SH-SY5Y (cell line): ENCODE results near the gene PPP2R2D.

Source experiments
- GATA2 ChIP-seq: IDR thresholded peaks from 2 replicates; pipeline ENCODE4 v1.6.1; 2011; ENCODE audit warnings: mild to moderate bottlenecking, low read depth, low read length
- GATA3 ChIP-seq: IDR thresholded peaks from 2 replicates; pipeline ENCODE4 v1.6.1; 2011; ENCODE audit warnings: low read depth, mild to moderate bottlenecking, low read length, moderate library complexity

DNA sequence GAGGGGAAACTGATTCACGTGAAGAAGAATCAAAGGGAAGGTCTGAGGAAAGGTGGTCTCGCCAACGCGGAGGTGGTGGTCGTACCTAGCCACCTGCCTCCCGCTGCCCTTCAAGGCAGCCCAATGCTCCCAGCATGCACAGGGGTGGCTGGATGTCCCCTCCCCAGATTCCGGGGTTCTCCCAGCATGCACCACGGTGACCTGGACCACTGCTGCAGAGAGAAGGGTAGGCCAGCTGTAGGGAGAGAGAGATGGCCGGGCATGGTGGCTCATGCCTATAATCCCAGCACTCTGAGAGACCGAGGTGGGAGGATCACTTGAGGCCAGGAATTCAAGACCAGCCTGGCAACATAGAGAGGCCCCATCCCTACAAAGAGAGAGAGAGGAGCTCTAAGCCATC, 32.4 kb upstream of the PPP2R2D start:
- TF ChIP-seq GATA2 (no peak), GATA3 (no peak)
